B cell (primary cell): ENCODE measurements around the gene FIG4. TPM values are rescaled to one million over a fixed set of nuclear protein-coding genes. Genes with fewer than 3 reads are reported as not detected.

Experiments
- ATAC-seq: fragments of 200-7000 bp; cut with Tn5 transposase; one replicate; pipeline ENCODE4 v1.10.0; 2021; ENCODE audit warnings: low read depth, mild to moderate bottlenecking, moderate number of reproducible peaks, moderate library complexity
- CTCF ChIA-PET: fragments of 350-600 bp; sonication (Branson Sonifier 250); formaldehyde crosslinking; loops from one replicate; lab custom pipeline; 2021; ENCODE audit warnings: antibody characterized with exemption, inconsistent platforms; lab: Charles Lee
- POLR2A ChIA-PET: fragments of 350-600 bp; sonication (Branson Sonifier 250); formaldehyde crosslinking; loops from one replicate; lab custom pipeline; 2021; ENCODE audit warnings: antibody characterized with exemption; lab: Charles Lee
- DNase-seq: peaks from one replicate; pipeline ENCODE4 v3.0.0; 2013
- H2AFZ ChIP-seq: 2 replicates; pipeline ENCODE4 v1.6.1; 2012; ENCODE audit warnings: mild to moderate bottlenecking, low read depth, low read length; ENCODE audit not compliant: insufficient read depth, poor library complexity, severe bottlenecking
- H3K27ac ChIP-seq, 2 donors: 1 replicate in 1 of 2; 2 replicates in 1 of 2; pipeline ENCODE4 v1.5.1; 2012 to 2013; ENCODE audit warnings: low read length in 2 of 2, mild to moderate bottlenecking in 2 of 2, moderate library complexity in 1 of 2
- H3K27me3 ChIP-seq, 4 experiments: fragments of 200-600 bp in 1 of 4; sonication (generic) in 1 of 4; replicated peaks in 1 of 4; 1 replicate in 2 of 4; 2 replicates in 2 of 4; pipeline versions ENCODE4 v1.6.1 to v1.7.0; 2013 to 2016; ENCODE audit warnings: low read length in 3 of 4, mild to moderate bottlenecking in 2 of 4, mixed read lengths in 1 of 4, moderate library complexity in 1 of 4; ENCODE audit not compliant: insufficient read depth in 4 of 4, control insufficient read depth in 3 of 4; ENCODE audit errors: control extremely low read depth in 1 of 4
- H3K36me3 ChIP-seq, 2 experiments: replicated peaks in 1 of 2; 1 replicate in 1 of 2; 2 replicates in 1 of 2; pipeline versions ENCODE4 v1.6.1 to v1.7.1; 2013; ENCODE audit warnings: low read length in 1 of 2; ENCODE audit not compliant: insufficient read depth in 2 of 2, control insufficient read depth in 1 of 2; ENCODE audit errors: control extremely low read depth in 1 of 2, extremely low read depth in 1 of 2
- H3K4me1 ChIP-seq, 2 donors: fragments of 200-600 bp in 1 of 2; sonication (generic) in 1 of 2; 1 replicate in 1 of 2; 2 replicates in 1 of 2; pipeline versions ENCODE4 v1.5.1 to v1.6.1; 2013 to 2017; ENCODE audit warnings: low read length in 2 of 2; ENCODE audit not compliant: control insufficient read depth in 2 of 2, insufficient read depth in 2 of 2
- H3K4me2 ChIP-seq: replicated peaks from 2 replicates; pipeline ENCODE3; 2012; ENCODE audit warnings: mild to moderate bottlenecking, low read depth, low read length; ENCODE audit not compliant: poor library complexity, severe bottlenecking
- H3K4me3 ChIP-seq, 5 experiments: fragments of 200-600 bp in 1 of 5; sonication (generic) in 1 of 5; 1 replicate in 3 of 5; 2 replicates in 2 of 5; pipeline versions ENCODE4 v1.5.1 to v1.7.0; 2011 to 2016; ENCODE audit warnings: low read length in 4 of 5, mild to moderate bottlenecking in 4 of 5, low read depth in 2 of 5, control low read depth in 1 of 5, moderate library complexity in 1 of 5; ENCODE audit not compliant: insufficient read depth in 1 of 5; ENCODE audit errors: control extremely low read depth in 1 of 5, extremely low read depth in 1 of 5
- H3K79me2 ChIP-seq: fragments of 200-600 bp; sonication (generic); one replicate; pipeline ENCODE4 v1.6.0; 2016; ENCODE audit warnings: low read length; ENCODE audit not compliant: control insufficient read depth, insufficient read depth
- H3K9ac ChIP-seq: fragments of 200-600 bp; sonication (generic); 2 replicates; pipeline ENCODE4 v1.6.1; 2017; ENCODE audit warnings: mild to moderate bottlenecking, low read length, moderate library complexity
- H3K9me3 ChIP-seq, 3 donors: one replicate each; pipeline versions ENCODE4 v1.6.1 to v1.7.1; 2013; ENCODE audit warnings: low read length in 2 of 3; ENCODE audit not compliant: control insufficient read depth in 2 of 3, insufficient read depth in 1 of 3; ENCODE audit errors: control extremely low read depth in 1 of 3
- H4K20me1 ChIP-seq: 2 replicates; pipeline ENCODE4 v1.6.0; 2012; ENCODE audit warnings: mild to moderate bottlenecking, low read length; ENCODE audit not compliant: insufficient read depth, control insufficient read depth, poor library complexity, severe bottlenecking
- H3K27ac Mint-ChIP-seq: one replicate; pipeline ENCODE4 v1.8.0; 2021; ENCODE audit warnings: mixed read lengths
- H3K27me3 Mint-ChIP-seq: one replicate; pipeline ENCODE4 v1.8.0; 2021; ENCODE audit warnings: mixed read lengths
- H3K4me1 Mint-ChIP-seq: one replicate; pipeline ENCODE4 v1.8.0; 2021; ENCODE audit warnings: mixed read lengths
- H3K4me3 Mint-ChIP-seq: one replicate; pipeline ENCODE4 v1.8.0; 2021; ENCODE audit warnings: mixed read lengths
- H3K9me3 Mint-ChIP-seq: one replicate; pipeline ENCODE4 v1.8.0; 2022; ENCODE audit warnings: mixed read lengths; ENCODE audit not compliant: insufficient read depth
- EZH2 ChIP-seq: IDR thresholded peaks from 2 replicates; pipeline ENCODE4 v1.6.1; 2012; ENCODE audit warnings: borderline replicate concordance, low read depth, mild to moderate bottlenecking, moderate library complexity, low read length; ENCODE audit not compliant: insufficient read depth, poor library complexity, severe bottlenecking
- WGBS: methylation state at CpG from one replicate; pipeline ENCODE4 v1.1.5; 2013; ENCODE audit warnings: missing lambda C conversion rate; ENCODE audit not compliant: insufficient coverage; 5-methylcytosine and 5-hydroxymethylcytosine counted together
- intact Hi-C: fragments of 100-400 bp; cut with micrococcal nuclease; formaldehyde crosslinking; loops from one replicate; pipeline ENCODE4 v1.10.0; 2022
- polyA plus RNA-seq: library from polyadenylated mRNA; depleted of rRNA; stranded (reverse); fragments of >200 nt; gene quantifications from 2 replicates; pipeline ENCODE4 v1.2.3, GENCODE V29; 2012
- total RNA-seq, 2 donors: library from RNA; stranded (reverse); fragments of 120-200 nt in 1 of 2; gene quantifications; 1 replicate in 1 of 2; 2 replicates in 1 of 2; pipeline versions ENCODE4 v1.2.3 to v1.2.4, GENCODE V29; 2013 to 2022
- TF ChIP-seq, protein P1 (sequence below): fragments of 200-600 bp; IDR thresholded peaks from one replicate; pipeline ENCODE4 v1.8.0; 2022; ENCODE audit warnings: antibody characterized with exemption, mild to moderate bottlenecking

FIG4 gene
- total and polyA plus RNA-seq, 2 donors (not counting 1 experiment from before 2014, with no cell fraction given): 28.2 to 31.5 TPM

DNA sequence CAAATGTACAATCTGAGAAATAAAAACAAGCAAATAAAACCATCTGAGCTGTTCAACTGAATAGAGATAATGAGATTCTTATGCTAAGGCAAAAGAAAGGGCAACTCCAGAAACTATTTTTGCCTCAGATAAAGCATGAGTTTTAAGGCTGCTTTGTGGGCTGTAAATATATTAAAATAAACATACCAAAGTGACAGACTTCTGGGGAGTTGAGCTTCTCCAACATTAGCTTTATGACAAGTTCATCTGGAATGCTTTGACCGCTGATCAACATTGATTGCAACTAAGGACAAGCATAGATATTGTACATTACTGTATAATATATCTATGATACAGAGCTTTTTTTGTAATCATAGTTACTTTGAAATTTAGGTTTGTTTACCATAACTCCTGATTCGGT lies 19.4 kb upstream of the FIG4 start:
- Histone ChIP-seq H3K4me3 (no peak overlapping the region), H3K36me3 (peaks cover 2 to 4% of the 10 kb centered on the region in 2 experiments), H3K27ac (no peak overlapping the region), H3K9me3 (no peaks in the 10 kb centered on the region), H4K20me1 (no peaks in the 10 kb centered on the region), H3K79me2 (no peaks in the 10 kb centered on the region), H3K4me1 (peaks cover 0 to 5% of the 10 kb centered on the region in 2 donors), H3K9ac (no peak overlapping the region), H3K27me3 (no peaks in the 10 kb centered on the region), H2AFZ (no peak overlapping the region), H3K4me2 (no peak overlapping the region)
- ChIA-PET CTCF (interaction anchor here (1.1 to 1.8 kb wide), 2 partner anchors 33 to 368 kb away, joined by 3 to 5 read pairs; no protein-coding TSS in a partner anchor), POLR2A (no interaction called here)
- peaks cover 2% of the 10 kb centered on the region for H3K9me3 Mint-ChIP-seq
- DNase-seq: no peak
- no peak for TF ChIP-seq EZH2
- TF ChIP-seq, protein P1, sequence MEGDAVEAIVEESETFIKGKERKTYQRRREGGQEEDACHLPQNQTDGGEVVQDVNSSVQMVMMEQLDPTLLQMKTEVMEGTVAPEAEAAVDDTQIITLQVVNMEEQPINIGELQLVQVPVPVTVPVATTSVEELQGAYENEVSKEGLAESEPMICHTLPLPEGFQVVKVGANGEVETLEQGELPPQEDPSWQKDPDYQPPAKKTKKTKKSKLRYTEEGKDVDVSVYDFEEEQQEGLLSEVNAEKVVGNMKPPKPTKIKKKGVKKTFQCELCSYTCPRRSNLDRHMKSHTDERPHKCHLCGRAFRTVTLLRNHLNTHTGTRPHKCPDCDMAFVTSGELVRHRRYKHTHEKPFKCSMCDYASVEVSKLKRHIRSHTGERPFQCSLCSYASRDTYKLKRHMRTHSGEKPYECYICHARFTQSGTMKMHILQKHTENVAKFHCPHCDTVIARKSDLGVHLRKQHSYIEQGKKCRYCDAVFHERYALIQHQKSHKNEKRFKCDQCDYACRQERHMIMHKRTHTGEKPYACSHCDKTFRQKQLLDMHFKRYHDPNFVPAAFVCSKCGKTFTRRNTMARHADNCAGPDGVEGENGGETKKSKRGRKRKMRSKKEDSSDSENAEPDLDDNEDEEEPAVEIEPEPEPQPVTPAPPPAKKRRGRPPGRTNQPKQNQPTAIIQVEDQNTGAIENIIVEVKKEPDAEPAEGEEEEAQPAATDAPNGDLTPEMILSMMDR: no peak
- no peaks in the 10 kb centered on the region for H3K27me3 Mint-ChIP-seq
- peaks cover 6% of the 10 kb centered on the region for H3K4me1 Mint-ChIP-seq
- no peak overlapping the region for H3K27ac Mint-ChIP-seq
- no CpG with 5 or more reads among the region's 2 CpGs for WGBS
- intact Hi-C loops: no loop called here
- ATAC-seq: no peak
- H3K4me3 Mint-ChIP-seq: no peak overlapping the region

DNA sequence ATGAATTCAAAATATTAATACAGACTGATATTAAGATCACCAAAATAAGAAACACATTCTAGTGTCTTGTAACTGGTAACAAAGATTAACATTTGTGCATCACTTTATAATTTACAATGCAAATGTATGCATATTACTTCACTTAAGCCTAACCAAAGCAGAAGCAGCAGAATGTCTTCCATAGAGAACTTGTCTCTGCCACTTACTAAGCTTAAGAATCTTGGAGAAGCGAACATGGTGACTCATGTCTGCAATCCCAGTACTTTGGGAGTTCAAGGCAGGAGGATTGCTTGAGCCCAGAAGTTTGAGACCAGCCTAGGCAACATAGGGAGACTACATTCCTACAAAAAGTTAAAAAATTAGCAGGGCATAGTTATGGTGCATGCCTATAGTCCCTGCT lies 18.9 kb upstream of the FIG4 start:
- POLR2A ChIA-PET: no interaction called here
- no peak overlapping the region for H2AFZ ChIP-seq
- Mint-ChIP-seq H3K4me1 (peaks cover 6% of the 10 kb centered on the region), H3K27ac (no peak overlapping the region), H3K4me3 (no peak overlapping the region), H3K9me3 (peaks cover 3% of the 10 kb centered on the region), H3K27me3 (no peaks in the 10 kb centered on the region)
- no peaks in the 10 kb centered on the region for H3K9me3 ChIP-seq
- H3K79me2 ChIP-seq: peaks cover under 1% of the 10 kb centered on the region
- H3K9ac ChIP-seq: no peak overlapping the region
- no peak for ATAC-seq
- H3K4me2 ChIP-seq: no peak overlapping the region
- H3K27ac ChIP-seq: no peak overlapping the region
- CTCF ChIA-PET: interaction anchor here (1.1 to 1.8 kb wide), 2 partner anchors 32 to 368 kb away, joined by 3 to 5 read pairs; no protein-coding TSS in a partner anchor
- WGBS: no CpG with 5 or more reads among the region's 1 CpG
- H3K4me1 ChIP-seq: peaks cover 0 to 5% of the 10 kb centered on the region in 2 donors
- no peaks in the 10 kb centered on the region for H4K20me1 ChIP-seq
- peaks cover 2 to 4% of the 10 kb centered on the region in 2 experiments for H3K36me3 ChIP-seq
- H3K27me3 ChIP-seq: no peaks in the 10 kb centered on the region
- no peak for TF ChIP-seq EZH2
- TF ChIP-seq, protein P1: no peak
- intact Hi-C loops: no loop called here
- no peak for DNase-seq
- no peak overlapping the region for H3K4me3 ChIP-seq
